ENCODE results near the gene GRAP. TPM values are rescaled to one million over a fixed set of nuclear protein-coding genes. Genes with fewer than 3 reads are reported as not detected.
"Not testable (repeated sequence)": the region's sequence is repeated elsewhere in the genome, so short reads cannot be mapped to it uniquely, and the experiment has no call there.

GRAP gene
- total RNA-seq, 1 experiment from 2014 or later, result 0.66 TPM

GRCh38 chr17:19030771-19031449, 15.8 kb downstream of the GRAP start:
- not testable (repeated sequence) for DNase-seq

DNA sequence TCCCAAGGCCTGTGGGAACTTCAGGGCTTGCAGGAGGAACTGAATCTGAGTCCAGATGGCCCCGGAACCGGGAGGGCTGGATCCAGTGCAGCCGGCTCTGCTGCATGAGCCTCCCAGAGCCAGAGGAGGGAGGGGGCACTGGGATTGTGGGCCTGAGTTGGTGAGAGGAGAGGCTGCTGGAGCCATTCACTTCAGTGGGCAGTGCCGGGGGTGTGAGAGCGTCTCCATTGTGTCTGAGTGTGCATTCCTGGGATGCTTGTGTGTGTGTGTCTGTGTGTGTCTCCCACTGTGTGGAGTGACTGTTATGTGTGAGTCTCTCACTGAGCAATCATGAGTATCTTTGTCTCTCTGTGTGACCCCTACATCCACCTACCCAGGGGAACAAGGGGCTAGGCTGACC, 17.0 kb downstream of the GRAP start:
- H3K27me3 ChIP-seq (ENCODE audit: control insufficient read depth, insufficient read depth, low read length); H3K4me3 ChIP-seq (ENCODE audit: insufficient read depth, low read depth, low read length); DNase-seq; H3K36me3 ChIP-seq (replicated peaks; ENCODE audit: control insufficient read depth, insufficient read depth, low read length): not testable (repeated sequence)

More at GRCh38 chr17:19030771-19031449, 15.8 kb downstream of the GRAP start:
- not testable (repeated sequence) for H3K36me3 ChIP-seq (replicated peaks; ENCODE audit: control insufficient read depth, insufficient read depth, low read length); H3K4me3 ChIP-seq (ENCODE audit: insufficient read depth, low read depth, low read length); H3K27me3 ChIP-seq (ENCODE audit: control insufficient read depth, insufficient read depth, low read length)

GRCh38 chr17:19028671-19029070, 18.1 kb downstream of the GRAP start:
- H3K36me3 ChIP-seq (replicated peaks; ENCODE audit: control insufficient read depth, insufficient read depth, low read length); H3K27me3 ChIP-seq (ENCODE audit: control insufficient read depth, insufficient read depth, low read length); H3K4me3 ChIP-seq (ENCODE audit: insufficient read depth, low read depth, low read length); DNase-seq: not testable (repeated sequence)

- no peak overlapping the region for H3K4me3 ChIP-seq (ENCODE audit: insufficient read depth, low read depth, low read length)
- H3K27me3 ChIP-seq (ENCODE audit: control insufficient read depth, insufficient read depth, low read length), result no peaks in the 10 kb centered on the region
- no peak for DNase-seq
- H3K36me3 ChIP-seq (replicated peaks; ENCODE audit: control insufficient read depth, insufficient read depth, low read length), result no peaks in the 10 kb centered on the region
Measured at GRCh38 chr17:19024101-19025078, 22.4 kb downstream of the GRAP start.

GRCh38 chr17:19023209-19023999, 23.4 kb downstream of the GRAP start:
- Histone ChIP-seq H3K27me3 (ENCODE audit: control insufficient read depth, insufficient read depth, low read length) (no peaks in the 10 kb centered on the region), H3K36me3 (replicated peaks; ENCODE audit: control insufficient read depth, insufficient read depth, low read length) (no peaks in the 10 kb centered on the region), H3K4me3 (ENCODE audit: insufficient read depth, low read depth, low read length) (no peak overlapping the region)
- no peak for DNase-seq

DNA sequence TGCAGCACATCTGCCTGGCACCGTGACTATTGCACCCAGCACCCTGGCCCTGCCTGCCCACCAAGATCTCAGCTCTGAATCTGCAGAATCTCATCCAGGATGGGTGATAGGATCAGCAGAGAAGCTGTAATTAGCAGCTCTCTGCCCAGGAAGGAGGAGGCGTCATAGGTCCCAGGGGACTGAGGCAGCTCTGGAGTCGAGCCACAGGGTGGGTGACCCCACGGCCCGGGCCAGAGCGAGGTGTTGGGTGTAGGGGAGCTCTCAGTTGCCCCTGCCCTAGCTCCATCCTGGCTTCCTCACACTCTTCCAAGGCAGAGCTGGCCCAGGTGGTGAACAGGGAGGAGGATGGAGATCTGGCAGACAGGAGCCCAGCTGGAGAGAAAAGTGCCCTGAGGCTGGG, 24.0 kb downstream of the GRAP start:
- Histone ChIP-seq H3K27me3 (ENCODE audit: control insufficient read depth, insufficient read depth, low read length) (no peaks in the 10 kb centered on the region), H3K36me3 (replicated peaks; ENCODE audit: control insufficient read depth, insufficient read depth, low read length) (no peaks in the 10 kb centered on the region), H3K4me3 (ENCODE audit: insufficient read depth, low read depth, low read length) (no peak overlapping the region)
- DNase-seq, result no peak

DNA sequence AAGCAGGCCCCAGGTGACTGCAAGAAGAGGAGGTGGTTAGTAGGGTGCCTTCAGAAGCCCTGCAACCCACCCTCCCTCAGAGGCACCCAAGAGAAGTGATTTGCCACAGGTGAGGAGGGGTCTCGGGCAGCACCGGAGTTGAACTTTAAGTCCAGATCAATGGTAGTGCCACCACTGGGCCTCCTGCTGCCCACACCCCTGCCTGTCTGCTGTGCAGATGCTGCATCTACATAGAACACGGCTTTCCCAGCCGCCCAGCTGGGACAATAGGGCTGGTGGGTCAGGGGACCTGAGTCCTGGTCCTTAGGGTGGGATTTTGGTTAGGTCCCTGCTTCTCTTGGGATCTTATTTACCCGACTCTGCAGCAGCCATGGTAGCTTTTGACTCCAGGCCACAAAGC, 24.6 kb downstream of the GRAP start:
- H3K27me3 ChIP-seq (ENCODE audit: control insufficient read depth, insufficient read depth, low read length), result no peaks in the 10 kb centered on the region
- DNase-seq, result no peak
- H3K36me3 ChIP-seq (replicated peaks; ENCODE audit: control insufficient read depth, insufficient read depth, low read length), result no peaks in the 10 kb centered on the region
- H3K4me3 ChIP-seq (ENCODE audit: insufficient read depth, low read depth, low read length), result no peak overlapping the region

DNA sequence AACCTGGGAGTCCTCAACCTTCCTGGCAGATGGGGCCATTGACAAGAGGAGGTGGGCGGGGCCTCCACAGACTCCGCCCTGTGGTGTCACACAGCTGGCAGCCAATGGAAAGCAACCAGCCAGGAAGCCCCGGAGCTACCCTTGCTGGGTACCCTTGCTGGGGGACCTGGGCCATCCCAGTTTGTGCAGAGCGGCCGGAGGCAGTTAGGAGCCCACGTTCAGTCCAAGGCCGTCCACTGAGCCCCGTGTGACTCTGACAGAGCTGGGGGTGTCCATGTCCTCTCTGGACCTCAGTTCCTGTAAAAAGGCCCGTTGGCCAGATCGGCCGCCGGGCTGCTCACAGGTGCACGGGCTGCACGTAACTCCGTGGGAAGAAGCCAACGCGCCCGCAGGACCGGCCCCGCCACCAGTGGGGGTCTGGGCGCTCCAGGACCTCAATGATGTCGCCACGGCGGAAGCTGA, 25.1 kb downstream of the GRAP start:
- Histone ChIP-seq H3K27me3 (ENCODE audit: control insufficient read depth, insufficient read depth, low read length) (no peaks in the 10 kb centered on the region), H3K36me3 (replicated peaks; ENCODE audit: control insufficient read depth, insufficient read depth, low read length) (no peaks in the 10 kb centered on the region), H3K4me3 (ENCODE audit: insufficient read depth, low read depth, low read length) (no peak overlapping the region)
- no peak for DNase-seq

DNA sequence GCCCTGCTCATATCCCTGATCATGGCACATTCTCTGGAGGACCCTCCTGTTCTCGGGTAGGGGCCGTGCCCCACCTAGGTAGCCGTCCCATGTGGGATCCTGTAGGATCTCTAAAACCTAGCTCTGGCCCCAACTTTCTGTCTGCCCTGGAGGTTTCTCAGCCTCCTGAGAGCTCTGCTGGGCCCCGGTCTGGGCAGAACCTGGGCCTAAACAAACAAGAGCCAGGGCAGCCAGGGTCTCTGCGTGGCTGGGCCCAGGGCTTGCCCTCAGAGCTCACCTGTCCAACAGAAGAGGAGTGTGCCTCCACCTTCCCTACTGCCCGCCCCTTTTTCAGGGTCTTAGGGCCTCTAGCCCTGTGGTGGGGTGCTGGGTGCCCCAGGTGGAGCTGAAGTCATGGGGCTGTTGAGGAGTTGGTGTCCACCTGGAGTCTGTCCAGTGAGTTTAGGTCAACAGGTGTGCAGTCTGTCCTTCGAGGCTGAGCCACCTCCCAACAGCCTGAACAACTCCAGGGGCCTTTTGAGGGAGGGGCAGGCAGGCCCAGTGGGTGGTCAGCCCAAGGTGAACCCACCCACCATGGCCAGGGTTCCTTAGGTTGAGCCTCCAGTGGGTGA, 25.6 kb downstream of the GRAP start:
- DNase-seq; H3K36me3 ChIP-seq (replicated peaks; ENCODE audit: control insufficient read depth, insufficient read depth, low read length); H3K27me3 ChIP-seq (ENCODE audit: control insufficient read depth, insufficient read depth, low read length); H3K4me3 ChIP-seq (ENCODE audit: insufficient read depth, low read depth, low read length): not testable (repeated sequence)

DNA sequence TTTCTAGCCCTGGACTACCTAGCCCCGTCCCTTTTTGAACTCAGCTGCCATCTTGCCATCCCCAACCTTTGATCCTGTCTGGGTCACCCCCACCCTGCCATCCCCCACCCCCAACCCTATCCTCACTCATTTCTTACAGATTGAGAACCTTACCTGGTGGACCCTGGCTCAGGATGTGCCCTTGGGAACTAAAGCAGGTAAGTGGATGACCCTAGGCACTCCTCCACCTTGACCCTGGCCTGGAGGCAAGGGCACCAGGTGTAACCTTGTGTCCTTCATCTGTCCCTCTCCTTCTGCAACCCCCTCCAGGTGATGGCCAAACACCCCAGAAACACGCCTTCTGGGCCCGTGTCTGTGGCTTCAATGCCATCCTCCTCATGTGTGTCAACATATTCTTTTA, 26.7 kb downstream of the GRAP start:
- no peak for DNase-seq

DNA sequence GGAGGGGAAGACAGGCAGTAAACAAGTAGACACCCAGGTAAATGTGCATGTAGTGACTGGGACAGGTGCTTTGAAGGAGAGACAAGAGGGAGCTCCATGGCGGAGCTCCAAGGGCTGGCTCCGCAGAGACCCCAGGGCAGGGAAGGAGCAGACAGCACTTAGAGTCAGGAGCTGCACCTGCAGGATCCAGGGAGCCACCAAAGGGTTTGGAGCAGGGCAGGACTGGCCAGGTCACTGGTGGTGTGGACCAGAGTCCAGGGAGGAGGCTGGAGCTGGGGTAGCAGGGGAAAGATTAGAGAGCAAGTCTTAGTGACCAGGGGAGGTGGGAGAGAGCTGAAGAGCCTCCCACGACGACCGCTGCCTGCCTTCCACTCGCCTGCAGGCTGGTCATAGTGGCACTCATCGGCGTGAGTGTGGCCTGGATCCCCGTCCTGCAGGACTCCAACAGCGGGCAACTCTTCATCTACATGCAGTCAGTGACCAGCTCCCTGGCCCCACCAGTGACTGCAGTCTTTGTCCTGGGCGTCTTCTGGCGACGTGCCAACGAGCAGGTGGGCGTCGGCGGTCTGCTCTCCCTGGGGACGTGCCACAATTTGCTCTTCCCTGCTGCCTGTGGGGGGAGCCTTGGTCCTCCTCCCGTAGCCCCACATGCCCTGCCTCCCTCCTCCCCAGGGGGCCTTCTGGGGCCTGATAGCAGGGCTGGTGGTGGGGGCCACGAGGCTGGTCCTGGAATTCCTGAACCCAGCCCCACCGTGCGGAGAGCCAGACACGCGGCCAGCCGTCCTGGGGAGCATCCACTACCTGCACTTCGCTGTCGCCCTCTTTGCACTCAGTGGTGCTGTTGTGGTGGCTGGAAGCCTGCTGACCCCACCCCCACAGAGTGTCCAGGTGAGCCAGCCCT, 27.5 kb downstream of the GRAP start:
- no peak for DNase-seq
- Histone ChIP-seq H3K27me3 (ENCODE audit: control insufficient read depth, insufficient read depth, low read length) (no peaks in the 10 kb centered on the region), H3K4me3 (ENCODE audit: insufficient read depth, low read depth, low read length) (no peak overlapping the region), H3K36me3 (replicated peaks; ENCODE audit: control insufficient read depth, insufficient read depth, low read length) (no peaks in the 10 kb centered on the region)

More for the DNA sequence above, 26.7 kb downstream of the GRAP start:
- Histone ChIP-seq H3K4me3 (ENCODE audit: insufficient read depth, low read depth, low read length) (no peak overlapping the region), H3K27me3 (ENCODE audit: control insufficient read depth, insufficient read depth, low read length) (no peaks in the 10 kb centered on the region), H3K36me3 (replicated peaks; ENCODE audit: control insufficient read depth, insufficient read depth, low read length) (no peaks in the 10 kb centered on the region)

GRCh38 chr17:19018600-19018950, 28.2 kb downstream of the GRAP start:
- Histone ChIP-seq H3K27me3 (ENCODE audit: control insufficient read depth, insufficient read depth, low read length) (no peaks in the 10 kb centered on the region), H3K36me3 (replicated peaks; ENCODE audit: control insufficient read depth, insufficient read depth, low read length) (no peaks in the 10 kb centered on the region), H3K4me3 (ENCODE audit: insufficient read depth, low read depth, low read length) (no peak overlapping the region)
- no peak for DNase-seq

DNA sequence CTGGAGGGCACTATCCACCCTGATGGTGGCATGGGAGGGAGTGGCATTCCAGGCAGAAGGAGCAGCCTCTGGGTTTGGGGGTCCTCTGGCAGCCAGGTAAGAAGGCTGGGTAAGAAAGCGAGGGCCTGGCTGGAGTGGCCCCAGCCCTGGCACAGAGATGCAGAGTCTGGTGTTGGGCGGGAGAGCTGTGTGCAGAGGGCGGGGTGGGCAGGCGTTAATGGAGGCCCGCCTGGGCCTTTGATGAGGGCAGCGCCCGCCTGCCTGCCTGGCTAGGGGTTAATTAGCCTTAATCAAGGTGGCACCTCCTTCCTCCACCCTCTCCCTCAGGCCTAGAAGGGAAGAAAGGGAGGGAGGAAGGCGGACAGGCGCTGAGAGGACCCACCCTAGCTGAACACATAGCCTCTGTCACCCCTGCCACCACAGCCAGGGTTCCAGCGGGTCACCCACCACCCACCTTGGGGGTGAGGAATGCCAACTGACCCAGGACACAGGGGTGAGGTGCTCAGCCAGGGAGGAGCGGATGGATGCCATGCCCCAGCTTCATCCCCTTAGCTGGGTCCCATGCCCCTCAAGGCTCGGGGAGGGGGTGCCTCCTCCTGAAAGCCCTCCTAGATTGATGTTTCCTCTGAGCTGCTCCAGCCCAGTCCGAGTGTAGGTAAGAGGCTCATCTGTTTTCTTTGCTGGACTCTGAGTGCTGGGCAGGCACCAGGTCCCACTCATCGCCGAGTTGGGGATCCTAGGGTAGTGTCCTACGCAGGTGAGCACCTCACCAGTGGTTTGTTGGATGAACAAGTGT, 28.8 kb downstream of the GRAP start:
- no peaks in the 10 kb centered on the region for H3K27me3 ChIP-seq (ENCODE audit: control insufficient read depth, insufficient read depth, low read length)
- H3K36me3 ChIP-seq (replicated peaks; ENCODE audit: control insufficient read depth, insufficient read depth, low read length), result no peaks in the 10 kb centered on the region
- no peak for DNase-seq
- no peak overlapping the region for H3K4me3 ChIP-seq (ENCODE audit: insufficient read depth, low read depth, low read length)

Measured in H7 (cell line).